Fibroblast of lung (primary cell): ENCODE data around the gene CARS2. TPM values are rescaled to one million over a fixed set of nuclear protein-coding genes. Genes with fewer than 3 reads are reported as not detected.

Experiments used
- DNase-seq, 2 donors: peaks; one replicate each; pipeline versions ENCODE4 v3.0.0 to v3.0.0-alpha.2; 2010; ENCODE audit warnings: low read depth in 2 of 2
- H2AFZ ChIP-seq: 2 replicates; pipeline ENCODE4 v1.5.1; 2012; ENCODE audit warnings: low read length, control low read depth, inconsistent platforms
- H3K27ac ChIP-seq: 2 replicates; pipeline ENCODE4 v1.5.1; 2011; ENCODE audit warnings: low read length, control low read depth; ENCODE audit not compliant: insufficient read depth
- H3K27me3 ChIP-seq: 2 replicates; pipeline ENCODE4 v1.5.1; 2011; ENCODE audit warnings: mild to moderate bottlenecking, low read length; ENCODE audit not compliant: control insufficient read depth, insufficient read depth
- H3K36me3 ChIP-seq: 2 replicates; pipeline ENCODE4 v1.5.1; 2011; ENCODE audit warnings: low read length; ENCODE audit not compliant: control insufficient read depth, insufficient read depth
- H3K4me1 ChIP-seq: 2 replicates; pipeline ENCODE4 v1.5.1; 2011; ENCODE audit warnings: low read length; ENCODE audit not compliant: control insufficient read depth, insufficient read depth; ENCODE audit errors: extremely low read depth
- H3K4me2 ChIP-seq: 2 replicates; pipeline ENCODE4 v1.5.1; 2011; ENCODE audit warnings: low read length, control low read depth; ENCODE audit not compliant: insufficient read depth; ENCODE audit errors: extremely low read depth
- H3K4me3 ChIP-seq, 4 experiments: fragments of 200-600 bp in 1 of 4; sonication (generic) in 1 of 4; replicated peaks in 1 of 4; 2 replicates each; pipeline ENCODE4 v1.5.1; 2011 to 2016; ENCODE audit warnings: low read length in 4 of 4, low read depth in 3 of 4, mild to moderate bottlenecking in 3 of 4, control low read depth in 2 of 4, inconsistent platforms in 1 of 4, mixed read lengths in 1 of 4; ENCODE audit not compliant: insufficient read depth in 1 of 4; ENCODE audit errors: control extremely low read depth in 1 of 4
- H3K79me2 ChIP-seq: 2 replicates; pipeline ENCODE4 v1.5.1; 2012; ENCODE audit warnings: mild to moderate bottlenecking, low read length, inconsistent platforms; ENCODE audit not compliant: control insufficient read depth, insufficient read depth
- H3K9ac ChIP-seq: 2 replicates; pipeline ENCODE4 v1.5.1; 2011; ENCODE audit warnings: mild to moderate bottlenecking, low read length, control low read depth; ENCODE audit not compliant: insufficient read depth
- H3K9me3 ChIP-seq: 2 replicates; pipeline ENCODE4 v1.5.1; 2012; ENCODE audit warnings: low read depth, low read length; ENCODE audit not compliant: control insufficient read depth, insufficient read depth
- H4K20me1 ChIP-seq: 2 replicates; pipeline ENCODE4 v1.5.1; 2011; ENCODE audit warnings: low read length; ENCODE audit not compliant: control insufficient read depth, insufficient read depth; ENCODE audit errors: extremely low read depth
- CTCF ChIP-seq, 2 donors: IDR thresholded peaks in 1 of 2; conservative IDR thresholded peaks in 1 of 2; 1 replicate in 1 of 2; 2 replicates in 1 of 2; pipeline ENCODE4 v1.5.1; 2011 to 2012; ENCODE audit warnings: low read length in 2 of 2, control low read depth in 1 of 2, inconsistent platforms in 1 of 2, low read depth in 1 of 2, mild to moderate bottlenecking in 1 of 2
- EZH2 ChIP-seq: IDR thresholded peaks from 2 replicates; pipeline ENCODE4 v1.5.1; 2012; ENCODE audit warnings: low read length, control low read depth, mild to moderate bottlenecking; ENCODE audit errors: missing control alignments
- polyA plus RNA-seq, 2 donors: library from polyadenylated mRNA; depleted of rRNA in 1 of 2; stranded (reverse) in 1 of 2; unstranded in 1 of 2; fragments of >200 nt; gene quantifications; 2 replicates each; pipeline ENCODE4 v1.2.1, GENCODE V29; 2011 to 2012; ENCODE audit warnings: missing spikeins in 1 of 2
- total RNA-seq: library from RNA; depleted of rRNA; stranded (reverse); fragments of >200 nt; gene quantifications from 2 replicates; pipeline ENCODE4 v1.2.1, GENCODE V29; 2014

CARS2 gene
- total and polyA plus RNA-seq, 2 donors (not counting 1 experiment from before 2014, with no cell fraction given), result 64.7 to 127 TPM

- Histone ChIP-seq H3K79me2 (no peaks in the 10 kb centered on the region), H3K4me1 (peaks cover 9% of the 10 kb centered on the region), H3K9ac (no peak overlapping the region), H3K4me3 (no peak overlapping the region), H3K4me2 (no peak overlapping the region), H4K20me1 (no peaks in the 10 kb centered on the region), H2AFZ (no peak overlapping the region), H3K36me3 (peaks cover 25% of the 10 kb centered on the region), H3K27me3 (no peaks in the 10 kb centered on the region), H3K9me3 (no peaks in the 10 kb centered on the region), H3K27ac (no peak overlapping the region)
- no peak for DNase-seq
- TF ChIP-seq CTCF (conservative IDR thresholded peaks at IDR 0.05 in 1 of 2, IDR thresholded peaks at IDR 0.05 in 1 of 2; ENCODE audit: low read depth in 1 of 2, low read length in 2 of 2), result no peak
- TF ChIP-seq EZH2, result no peak
These were observed 62.0 kb downstream of the CARS2 start for GRCh38 chr13:110643768-110644421.

GRCh38 chr13:110643324-110643723 lies 62.6 kb downstream of the CARS2 start:
- DNase-seq, result no peak
- TF ChIP-seq EZH2, result no peak
- no peak for TF ChIP-seq CTCF (conservative IDR thresholded peaks at IDR 0.05 in 1 of 2, IDR thresholded peaks at IDR 0.05 in 1 of 2; ENCODE audit: low read depth in 1 of 2, low read length in 2 of 2)

GRCh38 chr13:110642291-110642981 lies 63.5 kb downstream of the CARS2 start:
- DNase-seq, result no peak
- TF ChIP-seq CTCF (conservative IDR thresholded peaks at IDR 0.05 in 1 of 2, IDR thresholded peaks at IDR 0.05 in 1 of 2; ENCODE audit: low read depth in 1 of 2, low read length in 2 of 2) (no peak), EZH2 (no peak)
- no peaks in the 10 kb centered on the region for H3K27me3 ChIP-seq
- H3K79me2 ChIP-seq, result no peaks in the 10 kb centered on the region
- no peak overlapping the region for H3K4me3 ChIP-seq
- H3K9me3 ChIP-seq, result no peaks in the 10 kb centered on the region
- no peak overlapping the region for H3K27ac ChIP-seq
- H3K9ac ChIP-seq, result no peak overlapping the region
- peaks cover 9% of the 10 kb centered on the region for H3K4me1 ChIP-seq
- H2AFZ ChIP-seq, result no peak overlapping the region
- H3K36me3 ChIP-seq, result peaks cover 32% of the 10 kb centered on the region
- no peak overlapping the region for H3K4me2 ChIP-seq
- peaks cover 1% of the 10 kb centered on the region for H4K20me1 ChIP-seq

More at GRCh38 chr13:110643324-110643723, 62.6 kb downstream of the CARS2 start:
- no peaks in the 10 kb centered on the region for H3K27me3 ChIP-seq
- H3K79me2 ChIP-seq, result no peaks in the 10 kb centered on the region
- no peak overlapping the region for H3K27ac ChIP-seq
- H3K9me3 ChIP-seq, result no peaks in the 10 kb centered on the region
- H4K20me1 ChIP-seq, result peaks cover 1% of the 10 kb centered on the region
- no peak overlapping the region for H3K4me2 ChIP-seq
- no peak overlapping the region for H2AFZ ChIP-seq
- peaks cover 9% of the 10 kb centered on the region for H3K4me1 ChIP-seq
- no peak overlapping the region for H3K9ac ChIP-seq
- H3K4me3 ChIP-seq, result no peak overlapping the region
- H3K36me3 ChIP-seq, result peaks cover 25% of the 10 kb centered on the region
